ENCODE results near the gene KLHL3. TPM values are rescaled to one million over a fixed set of nuclear protein-coding genes. Genes with fewer than 3 reads are reported as not detected.

Gene KLHL3
- total and polyA plus RNA-seq, 12 donors: 12.4 to 37.4 (median 23.7) TPM

DNA sequence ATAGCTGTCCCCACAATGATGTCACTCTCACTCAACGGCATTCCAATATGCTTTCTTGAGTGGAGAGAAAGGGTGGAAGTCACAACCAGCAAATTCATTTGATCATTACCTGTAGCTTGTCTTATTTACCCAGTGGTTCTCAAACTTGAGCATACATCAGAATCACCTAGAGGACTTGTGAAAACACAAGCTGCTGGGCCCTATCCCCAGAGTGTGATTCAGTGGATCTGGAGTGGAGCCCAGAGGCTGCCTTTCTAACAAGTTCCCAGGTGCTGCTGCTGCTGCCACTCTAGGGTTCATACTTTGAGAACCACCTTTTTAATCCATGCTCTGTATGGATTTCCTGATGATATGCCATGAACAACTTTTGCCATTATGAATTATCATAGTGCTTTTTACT lies 94.7 kb downstream of the KLHL3 start:
- Histone ChIP-seq H3K27me3 (no peaks in the 10 kb centered on the region), H3K27ac (no peak overlapping the region), H3K9me3 (peaks cover 0 to 18% (median 0%) of the 10 kb centered on the region in 11 donors), H3K36me3 (peaks cover 0 to 42% (median 9%) of the 10 kb centered on the region in 9 donors), H3K4me1 (peaks cover 0 to 5% (median 0%) of the 10 kb centered on the region in 9 donors), H3K4me3 (no peak overlapping the region)
- no peak for TF ChIP-seq CTCF (IDR thresholded peaks at IDR 0.05)
- ATAC-seq: peak in 3 of 8 donors; percentile 77 to 81 (median 80)
- intact Hi-C loops (cut with DNase I): loop anchor here in 1 of 10 donors (10.0 kb wide), 1 partner anchor 504 kb away; no protein-coding TSS in a partner anchor
- DNase-seq: no peak
- WGBS, 2 donors: 84 to 89% methylated on average over 1 of the region's 1 CpG

DNA sequence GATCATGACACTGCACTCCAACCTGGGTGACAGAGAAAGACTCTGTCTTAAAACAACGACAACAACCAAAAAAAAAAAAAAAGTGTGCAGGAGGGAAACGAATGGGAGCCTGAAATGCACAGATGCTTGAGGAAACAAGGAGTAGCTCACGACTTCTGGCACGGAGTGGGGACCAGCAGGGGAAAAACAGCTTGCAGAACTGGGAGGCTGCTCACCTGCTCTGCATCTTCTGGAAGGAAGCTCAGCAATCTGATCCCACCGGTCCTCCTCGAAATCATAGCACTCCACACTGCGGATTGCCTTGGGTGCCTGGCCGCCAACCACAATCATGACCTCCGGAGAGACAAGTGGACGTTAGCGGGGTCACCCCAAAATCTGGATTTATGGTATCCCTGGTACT lies 96.2 kb downstream of the KLHL3 start:
- H3K27ac ChIP-seq: no peak overlapping the region
- H3K9me3 ChIP-seq: peaks cover 0 to 5% (median 0%) of the 10 kb centered on the region in 11 donors
- peaks cover 0 to 45% (median 9%) of the 10 kb centered on the region in 9 donors for H3K36me3 ChIP-seq
- H3K27me3 ChIP-seq: no peaks in the 10 kb centered on the region
- intact Hi-C loops (cut with DNase I): loop anchor here in 1 of 10 donors (10.0 kb wide), 1 partner anchor 505 kb away; no protein-coding TSS in a partner anchor
- H3K4me1 ChIP-seq: peaks cover 0 to 10% (median 0%) of the 10 kb centered on the region in 9 donors
- no peak for ATAC-seq
- WGBS, 2 donors: 89 to 95% methylated on average over 11 of the region's 11 CpGs
- no peak for TF ChIP-seq CTCF (IDR thresholded peaks at IDR 0.05)
- DNase-seq: no peak
- no peak overlapping the region for H3K4me3 ChIP-seq

- WGBS, 2 donors: 95 to 97% methylated on average over 13 of the region's 13 CpGs
- no peak for TF ChIP-seq CTCF (IDR thresholded peaks at IDR 0.05)
- H3K4me3 ChIP-seq: no peak overlapping the region
- no peak overlapping the region for H3K27ac ChIP-seq
- intact Hi-C loops (cut with DNase I): no loop called here
- peaks cover 0 to 10% (median 0%) of the 10 kb centered on the region in 9 donors for H3K4me1 ChIP-seq
- peaks cover 0 to 48% (median 9%) of the 10 kb centered on the region in 9 donors for H3K36me3 ChIP-seq
- peaks cover 0 to 5% (median 0%) of the 10 kb centered on the region in 11 donors for H3K9me3 ChIP-seq
- DNase-seq: no peak
- peak in 1 of 8 donors; percentile 42 for ATAC-seq
- no peaks in the 10 kb centered on the region for H3K27me3 ChIP-seq
Measured at GRCh38 chr5:137638841-137639240, 97.0 kb downstream of the KLHL3 start.

GRCh38 chr5:137636830-137637714 lies 98.8 kb downstream of the KLHL3 start:
- no peak for DNase-seq
- Histone ChIP-seq H3K27ac (no peak overlapping the region), H3K9me3 (peaks cover 0 to 6% (median 0%) of the 10 kb centered on the region in 11 donors), H3K4me1 (peaks cover 0 to 10% (median 0%) of the 10 kb centered on the region in 9 donors), H3K36me3 (peaks cover 0 to 48% (median 9%) of the 10 kb centered on the region in 9 donors), H3K27me3 (no peaks in the 10 kb centered on the region), H3K4me3 (no peak overlapping the region)
- intact Hi-C loops (cut with DNase I): no loop called here
- no peak for TF ChIP-seq CTCF (IDR thresholded peaks at IDR 0.05)
- 96% methylated on average over 15 of the region's 15 CpGs for WGBS, 2 donors
- ATAC-seq: peak in 1 of 8 donors; percentile 27

All from heart right ventricle (tissue), 16 donors.